Forelimb muscle (tissue), 1 donor: Measurements from ENCODE around the gene INTS14. TPM values are rescaled to one million over a fixed set of nuclear protein-coding genes. Genes with fewer than 3 reads are reported as not detected.

Source experiments
- DNase-seq: peaks from one replicate; pipeline ENCODE4 v3.0.0-alpha.2; 2013; ENCODE audit warnings: low read depth
- polyA plus RNA-seq: library from polyadenylated mRNA; unstranded; fragments of 120-200 nt; gene quantifications from one replicate; pipeline ENCODE4 v1.2.1, GENCODE V29; 2013; ENCODE audit not compliant: insufficient read length

INTS14 gene
- polyA plus RNA-seq, result 21.4 TPM

DNA sequence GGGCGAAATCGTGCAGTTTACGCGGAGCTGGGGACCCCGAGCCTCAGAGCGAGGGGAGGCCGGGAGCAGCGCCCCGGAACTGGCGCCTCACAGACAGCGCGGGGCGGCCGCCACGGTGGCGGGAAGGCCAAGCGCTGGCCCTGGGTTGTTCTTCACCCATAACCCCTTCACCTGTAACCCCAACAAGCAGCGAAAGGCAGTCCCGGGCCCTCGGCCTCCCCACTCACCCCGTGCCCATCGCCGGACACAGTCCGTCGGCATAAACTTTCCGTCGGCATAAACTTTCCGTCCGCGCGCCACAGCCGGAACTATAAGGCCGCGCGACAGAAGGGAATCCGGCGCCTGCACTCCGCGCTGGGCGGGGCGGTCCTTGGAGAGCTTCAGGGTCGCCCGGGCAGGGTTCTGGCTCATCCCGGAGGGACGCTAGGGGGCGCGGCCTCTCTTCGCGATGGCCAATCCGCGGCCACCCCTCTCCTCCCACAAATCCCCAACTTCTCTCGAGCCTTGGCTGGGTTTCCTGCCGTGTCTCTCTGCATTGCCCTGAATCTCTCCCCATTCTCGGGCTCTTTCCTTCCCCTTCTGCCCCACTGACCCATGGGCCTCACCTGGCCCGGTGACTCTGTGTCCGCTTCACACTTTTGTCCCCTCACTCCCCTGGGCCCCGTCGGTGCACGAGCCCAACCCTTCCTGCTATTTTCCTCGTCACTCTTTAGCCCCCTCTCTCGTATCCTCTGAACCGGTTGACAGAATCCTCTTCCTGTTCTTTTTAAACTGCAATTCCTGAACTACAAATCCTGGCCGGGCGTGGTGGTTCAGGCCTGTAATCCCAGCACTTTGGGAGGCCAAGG, at the start of gene INTS14:
Gene INTS14 (minus strand): TSS at position 261 of the 848 bp plus-strand sequence. CDS start 3,751 bp downstream, outside the sequence.
- peak; percentile 74 for DNase-seq

DNA sequence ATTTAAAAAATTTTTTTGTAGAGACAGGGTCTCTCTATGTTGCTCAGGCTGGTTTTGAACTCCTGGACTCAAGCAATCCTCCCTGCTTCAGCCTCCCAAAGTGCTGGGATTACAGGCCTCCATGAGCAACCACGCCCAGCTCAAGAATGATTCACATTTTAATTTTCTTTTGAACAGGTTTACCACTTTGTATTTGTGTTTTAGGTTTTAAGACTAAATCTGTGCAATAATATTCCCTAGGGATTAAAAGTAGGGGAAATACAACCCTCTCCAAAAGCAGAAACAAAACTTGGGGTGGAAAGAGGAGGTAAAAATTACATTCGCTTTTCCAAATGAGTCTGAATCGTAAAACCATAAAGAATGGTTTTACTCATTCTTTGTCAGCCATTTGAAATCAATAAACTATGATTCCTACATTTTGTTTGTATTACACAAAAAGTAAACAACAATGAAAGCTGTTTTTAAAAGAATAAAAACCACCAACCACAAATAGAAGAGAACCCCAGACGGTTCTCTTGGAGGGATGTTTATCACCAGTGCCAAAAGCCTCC, 48.6 kb upstream of the INTS14 start:
- no peak for DNase-seq

- DNase-seq, result no peak
Observed at GRCh38 chr15:65655457-65655856, 44.5 kb upstream of the INTS14 start.

- no peak for DNase-seq
Observed at GRCh38 chr15:65655026-65655425, 44.1 kb upstream of the INTS14 start.

GRCh38 chr15:65653801-65654521, 43.0 kb upstream of the INTS14 start:
- DNase-seq, result no peak

DNA sequence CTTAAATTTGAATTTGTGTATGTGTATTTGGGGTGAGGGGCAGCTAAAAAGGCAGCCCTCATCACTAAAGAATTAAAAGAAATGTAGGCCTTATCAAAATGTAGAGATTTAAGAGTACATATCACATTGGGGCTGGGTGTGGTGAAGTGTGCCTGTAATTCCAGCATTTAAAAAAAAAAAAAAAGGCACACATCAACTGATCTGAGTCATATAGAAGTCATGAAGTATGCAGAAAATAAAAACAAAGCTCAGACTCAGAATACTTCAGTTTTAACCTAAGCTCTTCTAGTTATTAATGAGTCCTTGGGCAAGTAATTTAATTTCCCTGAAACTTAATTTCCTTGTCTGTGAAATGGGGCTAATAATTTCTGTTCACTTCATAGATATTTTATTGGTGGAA, 42.4 kb upstream of the INTS14 start:
- no peak for DNase-seq

- no peak for DNase-seq
Observed at GRCh38 chr15:65651831-65652749, 41.2 kb upstream of the INTS14 start.

DNA sequence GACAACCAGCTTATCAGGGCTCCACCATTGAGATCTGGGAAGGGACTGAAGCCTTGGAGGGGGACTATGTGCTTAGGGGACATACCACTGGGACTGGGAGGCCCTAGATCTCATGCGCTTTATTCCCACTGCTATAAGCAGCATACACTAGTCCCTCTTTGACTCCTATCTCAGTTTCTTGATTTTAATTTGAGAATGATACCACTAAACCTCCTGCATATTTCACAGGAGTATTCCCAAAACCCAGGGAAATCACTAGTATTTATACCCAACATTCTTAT, 40.1 kb upstream of the INTS14 start:
- no peak for DNase-seq

DNA sequence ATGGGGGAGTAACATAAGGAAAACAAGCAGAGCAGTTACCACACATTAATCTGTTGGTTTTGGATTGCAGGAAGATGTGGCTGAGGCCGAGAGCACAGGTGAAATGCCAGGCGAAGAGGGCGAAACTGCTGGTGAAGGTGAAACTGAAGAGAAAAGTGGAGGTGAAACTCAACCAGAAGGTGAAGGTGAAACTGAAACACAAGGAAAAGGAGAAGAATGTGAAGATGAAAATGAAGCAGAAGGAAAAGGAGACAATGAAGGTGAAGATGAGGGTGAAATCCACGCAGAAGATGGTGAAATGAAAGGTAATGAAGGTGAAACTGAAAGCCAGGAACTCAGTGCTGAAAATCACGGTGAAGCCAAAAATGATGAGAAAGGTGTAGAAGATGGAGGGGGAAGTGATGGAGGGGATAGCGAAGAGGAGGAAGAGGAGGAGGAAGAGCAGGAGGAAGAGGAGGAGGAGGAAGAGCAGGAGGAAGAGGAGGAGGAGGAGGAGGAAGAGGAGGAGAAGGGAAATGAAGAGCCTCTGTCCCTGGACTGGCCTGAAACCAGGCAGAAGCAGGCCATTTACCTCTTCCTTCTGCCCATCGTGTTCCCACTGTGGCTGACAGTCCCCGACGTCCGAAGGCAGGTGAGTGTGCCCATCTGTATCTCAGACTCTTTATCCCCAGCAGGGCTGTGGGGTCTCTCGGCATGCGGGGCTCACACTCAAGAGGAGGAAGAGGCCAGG, 39.5 kb upstream of the INTS14 start:
- DNase-seq, result no peak

- no peak for DNase-seq
Observed at GRCh38 chr15:65646486-65646885, 35.6 kb upstream of the INTS14 start.

- DNase-seq, result no peak
Observed at GRCh38 chr15:65645392-65645791, 34.5 kb upstream of the INTS14 start.

DNA sequence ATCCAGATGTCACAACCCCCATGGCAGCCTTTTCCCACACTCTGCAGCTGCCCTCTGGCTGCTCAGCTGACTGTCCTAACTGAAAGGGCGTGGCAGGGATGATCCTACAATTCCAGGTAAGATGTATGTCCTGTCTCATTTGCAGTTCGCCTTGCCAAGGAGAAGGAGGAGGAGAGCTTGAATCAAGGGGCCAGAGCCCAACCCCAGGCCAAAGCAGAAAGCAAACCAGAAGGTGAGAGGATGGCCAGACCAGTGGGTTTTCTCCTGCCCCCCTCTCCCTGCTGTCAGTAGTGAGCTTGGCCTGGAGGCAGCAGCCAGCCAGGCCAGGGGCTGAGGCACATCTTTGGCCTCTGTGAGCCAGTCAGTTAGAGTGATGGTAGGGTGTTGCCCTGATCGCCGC, 33.4 kb upstream of the INTS14 start:
- DNase-seq, result no peak

GRCh38 chr15:65642594-65642993, 31.7 kb upstream of the INTS14 start:
- DNase-seq, result no peak

GRCh38 chr15:65641768-65642475, 31.0 kb upstream of the INTS14 start:
- DNase-seq, result no peak

- no peak for DNase-seq
Observed at GRCh38 chr15:65639509-65639908, 28.6 kb upstream of the INTS14 start.

GRCh38 chr15:65638681-65639089, 27.8 kb upstream of the INTS14 start:
- DNase-seq, result peak; percentile 66

GRCh38 chr15:65638109-65638508, 27.2 kb upstream of the INTS14 start:
- DNase-seq, result no peak

GRCh38 chr15:65634356-65634755, 23.4 kb upstream of the INTS14 start:
- DNase-seq, result no peak

GRCh38 chr15:65633752-65634151, 22.8 kb upstream of the INTS14 start:
- DNase-seq, result no peak

- no peak for DNase-seq
Observed at GRCh38 chr15:65632780-65633375, 21.9 kb upstream of the INTS14 start.
